ENCODE measurements around the gene FHOD3.

GRCh38 chr18:36543991-36544725 lies 246.6 kb downstream of the FHOD3 start:
- no peak for TF ChIP-seq CTCF (conservative IDR thresholded peaks at IDR 0.05 in 1 of 2, IDR thresholded peaks at IDR 0.05 in 1 of 2; ENCODE audit: extremely low read depth in 1 of 2, insufficient read depth in 1 of 2, low read depth in 1 of 2, low read length in 2 of 2)
- TF ChIP-seq EZH2 (IDR thresholded peaks at IDR 0.05; ENCODE audit: borderline replicate concordance, low read length), result no peak

Data from mammary epithelial cell (primary cell).